ENCODE measurements around the gene SLC38A7.

SLC38A7 gene

DNA sequence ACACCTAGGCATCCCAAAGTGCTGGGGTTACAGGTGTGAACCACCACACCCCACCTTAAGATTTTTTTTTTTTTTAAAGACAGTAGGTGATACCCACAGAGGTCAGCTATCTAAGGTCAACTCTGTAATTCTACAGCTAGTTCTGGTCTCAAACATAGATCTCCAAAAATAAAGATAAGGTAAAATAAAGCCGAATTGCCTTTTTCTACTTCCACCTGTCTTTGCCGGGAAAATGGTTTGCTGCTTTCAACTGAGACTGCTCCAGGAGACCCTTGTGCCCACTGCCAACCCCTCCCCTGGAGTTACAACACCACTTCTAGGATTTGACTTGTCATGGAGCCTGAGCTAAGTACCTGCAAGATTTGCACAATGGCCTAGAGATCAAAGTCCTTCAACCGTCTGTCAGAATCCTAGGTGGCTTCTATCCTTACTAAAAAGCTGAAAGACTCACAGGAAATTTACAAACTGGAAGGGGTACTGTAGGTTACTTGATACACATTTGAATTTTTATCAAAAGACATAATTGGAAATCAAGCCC, 50.2 kb downstream of the SLC38A7 start:
- DNase-seq: no peak

GRCh38 chr16:58629733-58630640, 54.6 kb downstream of the SLC38A7 start, which contains the start of gene CNOT1:
Gene CNOT1 (minus strand): TSS chr16:58629826. CDS start chr16:58599337, 30,489 bp downstream.
- peak; percentile 98 for DNase-seq

DNA sequence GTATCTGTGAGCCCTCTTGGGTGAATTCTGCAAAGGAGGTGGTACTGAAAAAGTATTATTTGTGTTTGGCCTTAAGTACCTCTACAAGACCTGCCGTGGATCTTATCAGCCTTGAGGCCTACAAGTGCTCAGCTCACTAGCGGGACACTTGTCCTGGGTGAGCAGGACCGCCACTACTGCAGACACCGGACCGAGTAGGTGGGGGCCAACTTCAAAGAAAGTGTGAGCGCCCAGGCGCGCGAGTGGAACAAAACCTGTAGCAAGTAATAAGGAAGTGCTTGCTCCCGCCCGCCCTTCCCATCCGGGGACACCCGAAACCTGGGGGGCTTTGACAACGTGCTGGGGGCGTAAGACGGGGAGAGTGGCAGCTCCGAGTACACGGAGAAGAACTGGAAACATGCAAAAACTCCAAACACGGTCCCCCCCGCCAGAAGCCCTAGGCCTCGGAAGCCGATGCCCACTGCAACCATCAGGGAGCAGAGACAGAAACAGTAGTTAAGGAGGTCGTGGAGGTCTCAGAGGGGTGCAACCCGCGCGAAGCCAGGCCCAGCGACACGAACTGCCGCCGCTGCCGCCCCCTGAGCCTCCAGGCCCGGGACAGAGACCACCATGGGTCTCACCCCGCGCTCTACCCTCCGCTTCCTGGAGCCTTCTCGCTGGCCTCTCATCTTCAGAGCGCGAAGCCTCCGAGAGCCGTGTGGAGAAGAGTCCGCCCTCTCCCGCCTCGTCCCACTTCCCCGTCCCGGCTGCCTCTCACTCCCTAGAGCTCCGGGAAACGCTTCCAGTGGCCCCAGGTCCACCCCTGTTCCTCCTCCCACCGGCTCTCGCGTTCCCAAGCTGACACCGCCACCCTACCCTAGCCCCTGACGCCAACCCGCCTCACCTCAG, 55.5 kb downstream of the SLC38A7 start:
- peak; percentile 76 for DNase-seq

DNA sequence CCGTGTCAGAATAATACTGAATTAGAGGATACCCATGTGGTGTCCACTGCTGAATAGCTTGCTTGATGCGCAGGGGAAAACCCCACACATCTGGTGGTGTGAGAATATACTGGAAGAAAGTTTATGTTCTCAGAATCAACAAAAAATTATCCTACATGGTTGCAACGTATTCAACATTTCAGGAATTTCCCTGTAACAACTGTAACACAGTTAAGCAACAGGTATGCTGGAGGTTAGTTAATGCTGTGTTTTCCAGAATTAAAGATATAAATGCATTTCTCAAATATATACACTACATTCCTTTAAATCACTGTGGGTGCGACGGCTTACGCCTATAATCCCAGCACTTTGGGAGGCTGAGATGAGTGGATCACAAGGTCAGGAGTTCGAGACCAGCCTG, 60.4 kb downstream of the SLC38A7 start:
- DNase-seq: no peak

DNA sequence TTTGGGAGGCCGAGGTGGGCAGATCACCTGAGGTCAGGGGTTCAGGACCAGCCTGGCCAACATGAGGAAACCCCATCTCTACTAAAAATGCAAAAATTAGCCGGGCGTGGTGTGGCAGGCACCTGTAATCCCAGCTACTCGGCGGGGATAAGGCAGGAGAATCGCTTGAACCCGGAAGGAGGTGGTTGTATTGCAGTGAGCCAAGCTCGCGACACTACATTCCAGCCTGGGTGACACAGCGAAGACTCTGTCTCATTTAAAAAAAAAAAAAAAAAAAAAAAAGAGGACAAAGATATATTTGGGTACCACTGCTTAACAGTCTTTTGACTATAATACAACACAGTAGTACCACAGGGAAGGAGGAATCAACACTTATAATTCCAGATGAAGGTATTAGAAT, 64.2 kb downstream of the SLC38A7 start:
- no peak for DNase-seq

- peak; percentile 15 for DNase-seq
Observed at GRCh38 chr16:58615280-58615679, 69.3 kb downstream of the SLC38A7 start.

Measured in suppressor macrophage treated with lipopolysaccharide for 4 hours (primary cell).